ENCODE measurements around the gene MCM8. TPM values are rescaled to one million over a fixed set of nuclear protein-coding genes. Genes with fewer than 3 reads are reported as not detected.

Gene MCM8
- total and polyA plus RNA-seq, 2 donors (not counting 1 experiment from before 2014, with no cell fraction given) = 4.4 to 13.8 TPM

DNA sequence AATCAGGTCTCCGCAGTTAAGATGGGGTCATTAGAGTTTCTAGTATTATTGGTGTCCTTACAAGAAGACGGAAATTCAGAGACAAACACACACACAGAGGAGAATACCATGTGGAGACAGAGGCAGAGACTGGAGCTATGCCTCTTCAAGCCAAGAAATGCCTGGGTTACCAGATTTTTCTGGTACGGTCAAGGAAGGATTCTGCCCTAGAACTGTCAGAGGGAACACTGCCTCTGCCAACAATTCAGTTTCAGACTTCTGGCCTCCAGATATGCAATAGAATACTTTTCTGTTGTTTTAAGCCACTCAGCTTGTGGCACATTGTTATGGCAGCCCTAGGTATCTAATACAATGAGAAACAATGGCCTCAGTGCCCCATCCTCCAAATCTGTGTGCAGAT, 19.0 kb upstream of the MCM8 start:
- no peak overlapping the region for H2AFZ ChIP-seq (ENCODE audit: insufficient read depth, low read depth, low read length, poor library complexity, severe bottlenecking)
- Mint-ChIP-seq H3K4me3 (no peak overlapping the region), H3K4me1 (peaks cover 7% of the 10 kb centered on the region), H3K27me3 (peaks cover 31% of the 10 kb centered on the region), H3K9me3 (ENCODE audit: insufficient read depth) (no peaks in the 10 kb centered on the region), H3K27ac (no peak overlapping the region)
- TF ChIP-seq, protein P1, sequence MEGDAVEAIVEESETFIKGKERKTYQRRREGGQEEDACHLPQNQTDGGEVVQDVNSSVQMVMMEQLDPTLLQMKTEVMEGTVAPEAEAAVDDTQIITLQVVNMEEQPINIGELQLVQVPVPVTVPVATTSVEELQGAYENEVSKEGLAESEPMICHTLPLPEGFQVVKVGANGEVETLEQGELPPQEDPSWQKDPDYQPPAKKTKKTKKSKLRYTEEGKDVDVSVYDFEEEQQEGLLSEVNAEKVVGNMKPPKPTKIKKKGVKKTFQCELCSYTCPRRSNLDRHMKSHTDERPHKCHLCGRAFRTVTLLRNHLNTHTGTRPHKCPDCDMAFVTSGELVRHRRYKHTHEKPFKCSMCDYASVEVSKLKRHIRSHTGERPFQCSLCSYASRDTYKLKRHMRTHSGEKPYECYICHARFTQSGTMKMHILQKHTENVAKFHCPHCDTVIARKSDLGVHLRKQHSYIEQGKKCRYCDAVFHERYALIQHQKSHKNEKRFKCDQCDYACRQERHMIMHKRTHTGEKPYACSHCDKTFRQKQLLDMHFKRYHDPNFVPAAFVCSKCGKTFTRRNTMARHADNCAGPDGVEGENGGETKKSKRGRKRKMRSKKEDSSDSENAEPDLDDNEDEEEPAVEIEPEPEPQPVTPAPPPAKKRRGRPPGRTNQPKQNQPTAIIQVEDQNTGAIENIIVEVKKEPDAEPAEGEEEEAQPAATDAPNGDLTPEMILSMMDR (IDR thresholded peaks at IDR 0.05) = no peak
- no peak for TF ChIP-seq EZH2 (IDR thresholded peaks at IDR 0.05; ENCODE audit: borderline replicate concordance, insufficient read depth, low read depth, low read length, poor library complexity, severe bottlenecking)
- H3K27me3 ChIP-seq (replicated peaks in 1 of 4; ENCODE audit: control extremely low read depth in 1 of 4, control insufficient read depth in 3 of 4, insufficient read depth in 4 of 4, low read length in 3 of 4) = peaks cover 0 to 8% (median 2%) of the 10 kb centered on the region in 4 experiments
- no peak for DNase-seq
- CTCF ChIA-PET = no interaction called here
- H3K36me3 ChIP-seq (replicated peaks in 1 of 2; ENCODE audit: control extremely low read depth in 1 of 2, control insufficient read depth in 1 of 2, extremely low read depth in 1 of 2, insufficient read depth in 2 of 2, low read length in 1 of 2) = no peaks in the 10 kb centered on the region
- H3K9me3 ChIP-seq (ENCODE audit: control extremely low read depth in 1 of 3, control insufficient read depth in 2 of 3, insufficient read depth in 1 of 3, low read length in 2 of 3) = no peaks in the 10 kb centered on the region
- H3K27ac ChIP-seq (ENCODE audit: low read length in 2 of 2) = no peak overlapping the region
- H3K79me2 ChIP-seq (ENCODE audit: control insufficient read depth, insufficient read depth, low read length) = no peaks in the 10 kb centered on the region
- H3K4me3 ChIP-seq (ENCODE audit: control extremely low read depth in 1 of 5, extremely low read depth in 1 of 5, insufficient read depth in 1 of 5, low read depth in 2 of 5, low read length in 4 of 5) = no peak overlapping the region
- H3K9ac ChIP-seq (ENCODE audit: low read length) = no peak overlapping the region
- POLR2A ChIA-PET = no interaction called here
- H3K4me2 ChIP-seq (replicated peaks; ENCODE audit: low read depth, low read length, poor library complexity, severe bottlenecking) = no peak overlapping the region
- intact Hi-C loops (cut with micrococcal nuclease) = no loop called here
- no peaks in the 10 kb centered on the region for H4K20me1 ChIP-seq (ENCODE audit: control insufficient read depth, insufficient read depth, low read length, poor library complexity, severe bottlenecking)
- no peak for ATAC-seq (ENCODE audit: low read depth)
- peaks cover 5 to 6% of the 10 kb centered on the region in 2 donors for H3K4me1 ChIP-seq (ENCODE audit: control insufficient read depth in 2 of 2, insufficient read depth in 2 of 2, low read length in 2 of 2)
- 94% methylated on average over 3 of the region's 3 CpGs for WGBS (ENCODE audit: insufficient coverage)

DNA sequence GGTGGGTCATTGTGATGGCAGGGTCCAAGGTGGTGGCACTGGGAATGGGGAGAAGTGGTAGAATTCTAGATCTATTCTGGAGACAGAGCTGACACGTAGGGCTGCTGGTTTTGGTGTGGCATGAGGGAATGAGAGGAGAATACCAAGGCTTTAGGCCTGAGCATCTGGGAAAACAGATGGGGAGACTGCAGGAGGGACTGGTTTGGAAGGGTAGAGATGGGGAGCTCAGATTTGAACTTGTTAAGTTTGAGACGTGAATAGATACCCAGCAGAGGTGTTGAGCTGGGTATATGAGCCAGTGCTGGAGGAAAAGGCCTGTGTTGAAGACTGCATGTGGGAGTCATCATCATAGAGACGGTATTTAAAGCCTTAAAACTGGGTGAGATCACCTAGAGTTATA, 17.7 kb upstream of the MCM8 start:
- Mint-ChIP-seq H3K4me1 (peaks cover 7% of the 10 kb centered on the region), H3K27ac (no peak overlapping the region), H3K27me3 (peaks cover 22% of the 10 kb centered on the region), H3K4me3 (no peak overlapping the region), H3K9me3 (ENCODE audit: insufficient read depth) (no peaks in the 10 kb centered on the region)
- ChIA-PET CTCF (interaction anchor here (0.8 to 3.9 kb wide), 2 partner anchors 60 to 405 kb away, joined by 3 to 13 read pairs; no protein-coding TSS in a partner anchor), POLR2A (no interaction called here)
- no peak overlapping the region for H3K27ac ChIP-seq (ENCODE audit: low read length in 2 of 2)
- no peak overlapping the region for H3K4me3 ChIP-seq (ENCODE audit: control extremely low read depth in 1 of 5, extremely low read depth in 1 of 5, insufficient read depth in 1 of 5, low read depth in 2 of 5, low read length in 4 of 5)
- no peaks in the 10 kb centered on the region for H3K9me3 ChIP-seq (ENCODE audit: control extremely low read depth in 1 of 3, control insufficient read depth in 2 of 3, insufficient read depth in 1 of 3, low read length in 2 of 3)
- 92% methylated on average over 3 of the region's 3 CpGs for WGBS (ENCODE audit: insufficient coverage)
- DNase-seq (no peak), ATAC-seq (ENCODE audit: low read depth) (no peak)
- no peak overlapping the region for H3K4me2 ChIP-seq (replicated peaks; ENCODE audit: low read depth, low read length, poor library complexity, severe bottlenecking)
- peaks cover 0 to 3% of the 10 kb centered on the region in 2 experiments for H3K36me3 ChIP-seq (replicated peaks in 1 of 2; ENCODE audit: control extremely low read depth in 1 of 2, control insufficient read depth in 1 of 2, extremely low read depth in 1 of 2, insufficient read depth in 2 of 2, low read length in 1 of 2)
- H3K79me2 ChIP-seq (ENCODE audit: control insufficient read depth, insufficient read depth, low read length) = no peaks in the 10 kb centered on the region
- H3K9ac ChIP-seq (ENCODE audit: low read length) = no peak overlapping the region
- no peak overlapping the region for H2AFZ ChIP-seq (ENCODE audit: insufficient read depth, low read depth, low read length, poor library complexity, severe bottlenecking)
- intact Hi-C loops (cut with micrococcal nuclease) = loop anchor here (1.0 kb wide), 1 partner anchor 403 kb away; no protein-coding TSS in a partner anchor
- H3K4me1 ChIP-seq (ENCODE audit: control insufficient read depth in 2 of 2, insufficient read depth in 2 of 2, low read length in 2 of 2) = peaks cover 5 to 6% of the 10 kb centered on the region in 2 donors
- H4K20me1 ChIP-seq (ENCODE audit: control insufficient read depth, insufficient read depth, low read length, poor library complexity, severe bottlenecking) = no peaks in the 10 kb centered on the region
- H3K27me3 ChIP-seq (replicated peaks in 1 of 4; ENCODE audit: control extremely low read depth in 1 of 4, control insufficient read depth in 3 of 4, insufficient read depth in 4 of 4, low read length in 3 of 4) = peaks cover 0 to 8% (median 2%) of the 10 kb centered on the region in 4 experiments
- TF ChIP-seq, protein P1 (IDR thresholded peaks at IDR 0.05) = no peak
- TF ChIP-seq EZH2 (IDR thresholded peaks at IDR 0.05; ENCODE audit: borderline replicate concordance, insufficient read depth, low read depth, low read length, poor library complexity, severe bottlenecking) = no peak
